SK-N-MC (cell line): ENCODE results near the gene KDM1B.
"Not testable (repeated sequence)": the region's sequence is repeated elsewhere in the genome, so short reads cannot be mapped to it uniquely, and the experiment has no call there.

Source experiments
- DNase-seq: peaks from one replicate; pipeline ENCODE4 v3.0.0-alpha.2; 2011; ENCODE audit warnings: low read depth, low spot score
- H3K27ac ChIP-seq: fragments of 200-600 bp; sonication (generic); 2 replicates; pipeline ENCODE4 v1.5.1; 2016; ENCODE audit warnings: mixed run types
- H3K36me3 ChIP-seq: fragments of 200-600 bp; sonication (generic); 2 replicates; pipeline ENCODE4 v1.6.1; 2017; ENCODE audit warnings: antibody characterized with exemption, low read length, mixed read lengths; ENCODE audit not compliant: insufficient read depth
- H3K4me3 ChIP-seq: fragments of 200-600 bp; sonication (generic); 2 replicates; pipeline ENCODE4 v1.5.1; 2016
- H3K9ac ChIP-seq: fragments of 200-600 bp; sonication (generic); 2 replicates; pipeline ENCODE4 v1.8.0; 2017; ENCODE audit warnings: mixed run types, mixed read lengths; ENCODE audit not compliant: insufficient read length
- H3K9me3 ChIP-seq: fragments of 200-600 bp; sonication (generic); 2 replicates; pipeline ENCODE4 v1.6.1; 2017; ENCODE audit warnings: low read depth, mild to moderate bottlenecking, antibody characterized with exemption, low read length, moderate library complexity, mixed read lengths
- EZH2 ChIP-seq: fragments of 200-600 bp; sonication (generic); IDR thresholded peaks from one replicate; pipeline ENCODE4 v1.6.1; 2017; ENCODE audit warnings: antibody characterized with exemption
- FOXP2 ChIP-seq: optimal IDR thresholded peaks from 2 replicates; pipeline ENCODE3; 2011; ENCODE audit warnings: mild to moderate bottlenecking, moderate library complexity; ENCODE audit not compliant: insufficient read depth; ENCODE audit errors: extremely low read length, control extremely low read depth
- POLR2AphosphoS5 ChIP-seq: IDR thresholded peaks from 2 replicates; pipeline ENCODE4 v1.6.1; 2012; ENCODE audit warnings: mild to moderate bottlenecking, low read depth, low read length, borderline replicate concordance

Gene KDM1B

DNA sequence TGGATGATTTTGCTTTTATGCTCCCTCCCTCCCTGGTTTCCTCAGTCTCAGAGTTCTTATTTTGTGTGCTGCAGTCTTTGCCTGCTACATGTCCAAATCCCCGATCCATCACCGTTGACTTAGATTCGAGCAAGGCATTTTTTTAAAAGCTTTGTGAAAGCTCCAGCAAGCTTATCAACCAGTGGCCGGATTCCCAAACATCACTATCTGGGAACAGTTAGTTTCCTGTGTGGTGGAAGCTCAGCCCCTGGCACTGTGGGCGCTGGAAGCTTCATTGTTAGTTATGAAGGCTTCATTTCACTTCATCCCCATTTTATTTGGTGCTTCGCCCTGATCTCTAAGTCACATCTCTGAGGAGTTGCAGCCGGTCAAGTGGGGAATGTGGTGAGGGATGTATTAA lies 64.4 kb downstream of the KDM1B start:
- no peaks in the 10 kb centered on the region for H3K9me3 ChIP-seq
- no peak overlapping the region for H3K4me3 ChIP-seq
- peak overlapping the region; percentile 70 for H3K27ac ChIP-seq
- no peak for DNase-seq
- TF ChIP-seq POLR2AphosphoS5 (peak; percentile 30; the same call in 1 of the 2 replicates), EZH2 (no peak), FOXP2 (no peak)
- no peak overlapping the region for H3K9ac ChIP-seq
- peaks cover 32% of the 10 kb centered on the region for H3K36me3 ChIP-seq

DNA sequence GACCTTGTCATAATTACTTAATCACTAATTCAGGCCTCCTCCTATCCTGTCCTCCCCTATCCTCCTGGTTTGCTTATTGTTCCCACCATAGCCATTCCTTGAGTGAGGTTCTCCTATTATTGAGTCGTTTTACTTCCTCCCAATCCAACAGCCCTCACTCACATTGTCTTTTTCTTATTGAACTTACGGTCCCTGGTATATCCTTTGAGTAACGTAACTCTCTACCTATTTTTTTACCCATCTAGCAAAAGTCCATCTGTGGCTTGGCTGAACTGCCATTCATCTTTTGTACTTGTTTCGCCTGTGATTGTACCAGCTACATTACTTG lies 66.0 kb downstream of the KDM1B start:
- H3K9me3 ChIP-seq, result no peaks in the 10 kb centered on the region
- TF ChIP-seq EZH2 (no peak), POLR2AphosphoS5 (no peak), FOXP2 (no peak)
- no peak overlapping the region for H3K4me3 ChIP-seq
- H3K27ac ChIP-seq, result peak overlapping the region; percentile 49
- peaks cover 49% of the 10 kb centered on the region for H3K36me3 ChIP-seq
- DNase-seq, result no peak
- H3K9ac ChIP-seq, result no peak overlapping the region

DNA sequence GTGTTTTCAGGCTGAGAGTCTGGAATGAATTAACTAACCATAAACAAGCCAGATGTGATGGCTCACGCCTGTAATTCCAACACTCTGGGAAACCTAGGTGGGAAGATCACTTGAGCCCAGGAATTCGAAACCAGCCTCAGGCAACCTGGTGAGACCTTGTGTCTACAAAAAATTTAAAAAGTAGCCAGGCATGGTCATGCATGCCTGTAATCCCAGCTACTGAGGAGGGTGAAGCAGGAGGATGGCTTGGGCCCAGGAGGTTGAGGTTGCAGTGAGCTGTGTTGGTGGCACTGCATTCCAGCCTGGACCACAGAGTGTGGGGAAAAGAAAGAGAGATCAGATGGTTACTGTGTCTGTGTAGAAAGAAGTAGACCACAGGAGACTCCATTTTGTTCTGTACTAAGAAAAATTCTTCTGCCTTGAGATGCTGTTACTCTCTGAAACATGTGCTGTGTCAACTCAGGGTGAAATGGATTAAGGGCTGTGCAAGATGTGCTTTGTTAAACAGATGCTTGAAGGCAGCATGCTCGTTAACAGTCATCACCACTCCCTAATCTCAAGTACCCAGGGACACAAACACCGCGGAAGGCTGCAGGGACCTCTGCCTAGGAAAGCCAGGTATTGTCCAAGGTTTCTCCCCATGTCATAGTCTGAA lies 71.4 kb downstream of the KDM1B start:
- H3K36me3 ChIP-seq, result peaks cover 80% of the 10 kb centered on the region
- not testable (repeated sequence) for DNase-seq, H3K9ac ChIP-seq, H3K4me3 ChIP-seq, H3K9me3 ChIP-seq
- H3K27ac ChIP-seq, result peak overlapping the region; percentile 53; the same call in 1 of the 2 replicates

DNA sequence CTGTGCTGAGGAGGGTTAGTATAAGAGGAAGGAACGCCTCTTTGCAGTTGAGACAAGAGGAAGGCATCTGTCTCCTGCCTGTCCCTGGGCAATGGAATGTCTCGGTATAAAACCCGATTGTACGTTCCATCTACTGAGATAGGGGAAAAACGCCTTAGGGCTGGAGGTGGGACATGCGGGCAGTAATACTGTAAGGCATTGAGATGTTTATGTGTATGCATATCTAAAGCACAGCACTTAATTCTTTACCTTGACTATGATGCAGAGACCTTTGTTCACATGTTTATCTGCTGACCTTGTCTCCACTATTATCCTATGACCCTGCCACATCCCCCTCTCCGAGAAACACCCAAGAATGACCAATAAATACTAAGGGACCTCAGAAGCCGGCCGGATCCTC lies 71.9 kb downstream of the KDM1B start:
- H3K4me3 ChIP-seq, H3K9me3 ChIP-seq, H3K9ac ChIP-seq, DNase-seq: not testable (repeated sequence)
- H3K36me3 ChIP-seq, result peaks cover 80% of the 10 kb centered on the region
- peak overlapping the region; percentile 64; the same call in 1 of the 2 replicates for H3K27ac ChIP-seq

DNA sequence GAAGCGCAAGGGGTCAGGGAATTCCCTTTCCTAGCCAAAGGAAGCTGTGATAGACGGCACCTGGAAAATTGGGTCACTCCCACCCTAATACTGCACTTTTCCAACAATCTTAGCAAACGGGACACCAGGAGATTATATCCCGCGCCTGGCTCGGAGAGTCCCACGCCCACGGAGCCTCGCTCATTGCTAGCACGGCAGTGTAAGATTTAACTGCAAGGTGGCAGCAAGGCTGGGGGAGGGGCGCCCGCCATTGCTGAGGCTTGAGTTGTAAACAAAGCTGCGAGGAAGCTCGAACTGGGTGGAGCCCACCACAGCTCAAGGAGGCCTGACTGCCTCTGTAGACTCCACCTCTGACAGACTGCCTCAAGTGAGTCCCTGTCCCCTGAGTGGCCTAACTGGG lies 73.4 kb downstream of the KDM1B start:
- not testable (repeated sequence) for H3K4me3 ChIP-seq, H3K9me3 ChIP-seq, H3K9ac ChIP-seq, DNase-seq, H3K27ac ChIP-seq
- peaks cover 77% of the 10 kb centered on the region for H3K36me3 ChIP-seq

DNA sequence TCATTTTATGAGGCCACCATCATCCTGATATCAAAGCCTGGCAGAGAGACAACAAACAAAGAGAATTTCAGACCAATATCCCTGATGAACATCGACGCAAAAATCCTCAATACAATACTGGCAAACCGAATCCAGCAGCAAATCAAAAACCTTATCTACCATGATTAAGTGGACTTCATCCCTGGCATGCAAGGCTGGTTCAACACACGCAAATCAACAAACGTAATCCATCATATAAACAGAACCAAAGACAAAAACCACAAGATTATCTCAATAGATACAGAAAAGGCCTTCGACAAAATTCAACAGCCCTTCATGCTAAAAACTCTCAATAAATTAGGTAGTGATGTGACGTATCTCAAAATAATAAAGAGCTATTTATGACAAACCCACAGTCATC lies 76.6 kb downstream of the KDM1B start:
- not testable (repeated sequence) for H3K27ac ChIP-seq, DNase-seq, H3K9ac ChIP-seq, H3K4me3 ChIP-seq, H3K9me3 ChIP-seq
- peaks cover 74% of the 10 kb centered on the region for H3K36me3 ChIP-seq

DNA sequence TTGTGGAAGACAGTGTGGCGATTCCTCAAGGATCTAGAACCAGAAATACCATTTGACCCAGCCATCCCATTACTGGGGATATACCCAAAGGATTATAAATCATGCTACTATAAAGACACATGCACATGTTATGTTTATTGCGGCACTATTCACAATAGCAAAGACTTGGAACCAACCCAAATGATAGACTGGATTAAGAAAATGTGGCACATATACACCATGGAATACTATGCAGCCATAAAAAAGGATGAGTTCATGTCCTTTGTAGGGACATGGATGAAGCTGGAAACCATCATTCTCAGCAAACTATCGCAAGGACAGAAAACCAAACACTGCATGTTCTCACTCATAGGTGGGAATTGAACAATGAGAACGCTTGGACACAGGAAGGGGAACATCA lies 78.5 kb downstream of the KDM1B start:
- not testable (repeated sequence) for H3K27ac ChIP-seq, H3K9me3 ChIP-seq, H3K9ac ChIP-seq, H3K4me3 ChIP-seq, DNase-seq
- peaks cover 78% of the 10 kb centered on the region for H3K36me3 ChIP-seq

DNA sequence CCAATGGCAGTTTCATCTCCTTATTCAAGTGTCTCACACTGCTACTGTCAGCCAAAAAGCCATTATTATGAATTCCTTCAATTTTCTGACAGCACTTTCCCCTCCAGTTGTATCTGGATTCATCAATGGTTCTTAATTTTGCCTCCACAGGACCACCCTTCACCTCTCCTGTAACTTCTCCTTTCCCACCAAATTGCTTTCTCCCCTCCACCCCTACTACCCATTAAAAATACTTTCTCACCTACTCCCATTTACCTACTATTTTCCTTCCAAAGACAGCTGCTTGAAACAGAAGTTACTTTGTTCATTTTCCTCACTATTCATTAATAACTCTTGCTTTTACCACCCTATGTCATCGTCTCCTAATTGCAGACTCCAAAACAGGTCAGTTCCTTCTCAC lies 79.3 kb downstream of the KDM1B start:
- no peak overlapping the region for H3K4me3 ChIP-seq

DNA sequence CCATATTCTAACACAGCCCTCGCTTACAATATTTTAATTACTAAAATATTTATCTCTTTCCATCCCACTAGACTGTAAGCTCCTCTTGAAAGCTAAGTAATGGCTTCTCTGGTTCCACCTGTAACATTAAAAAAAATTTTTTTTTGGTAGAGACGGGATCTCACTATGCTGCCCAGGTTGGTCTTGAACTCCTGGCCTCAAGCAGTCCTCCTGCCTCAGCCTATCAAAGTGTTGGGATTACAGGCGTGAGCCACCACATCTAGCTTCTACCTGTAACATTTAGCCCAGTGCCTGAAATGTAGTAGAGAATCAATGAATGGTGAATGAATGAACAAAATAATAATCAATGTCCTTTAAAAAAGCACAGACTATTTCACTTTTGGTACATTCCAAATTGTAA lies 80.3 kb downstream of the KDM1B start:
- Histone ChIP-seq H3K27ac (no peak overlapping the region), H3K4me3 (no peak overlapping the region), H3K9me3 (no peaks in the 10 kb centered on the region; the same call in 1 of the 2 replicates), H3K36me3 (peaks cover 86% of the 10 kb centered on the region), H3K9ac (no peak overlapping the region)
- no peak for TF ChIP-seq POLR2AphosphoS5
- no peak for TF ChIP-seq EZH2
- TF ChIP-seq FOXP2, result no peak
- no peak for DNase-seq

More for the DNA sequence above, 79.3 kb downstream of the KDM1B start:
- Histone ChIP-seq H3K36me3 (peaks cover 81% of the 10 kb centered on the region), H3K27ac (no peak overlapping the region), H3K9me3 (no peaks in the 10 kb centered on the region; the same call in 1 of the 2 replicates), H3K9ac (no peak overlapping the region)
- DNase-seq, result no peak
- TF ChIP-seq POLR2AphosphoS5, result no peak
- TF ChIP-seq EZH2, result no peak
- no peak for TF ChIP-seq FOXP2

DNA sequence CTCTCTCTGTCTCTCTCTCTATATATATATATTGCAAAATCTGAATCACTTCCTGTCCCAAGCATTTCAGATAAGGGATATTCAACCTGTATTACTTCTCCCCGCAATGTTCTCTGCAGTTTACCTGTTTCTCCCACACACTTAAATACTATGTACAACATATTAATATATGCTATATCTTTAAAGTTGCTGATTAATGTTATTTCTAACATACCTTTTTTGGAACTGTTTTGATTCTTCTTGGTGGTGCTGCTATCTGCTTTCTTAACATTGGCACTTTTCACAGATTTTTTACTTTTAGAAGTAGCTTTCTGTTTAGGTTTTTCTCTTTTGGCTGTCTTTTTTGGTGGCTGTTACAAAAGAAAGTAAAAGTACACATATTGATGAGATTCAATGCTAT lies 81.9 kb downstream of the KDM1B start:
- no peaks in the 10 kb centered on the region; the same call in 1 of the 2 replicates for H3K9me3 ChIP-seq
- H3K9ac ChIP-seq, result no peak overlapping the region
- H3K4me3 ChIP-seq, result no peak overlapping the region
- H3K27ac ChIP-seq, result no peak overlapping the region
- no peak for TF ChIP-seq POLR2AphosphoS5
- no peak for TF ChIP-seq FOXP2
- TF ChIP-seq EZH2, result no peak
- DNase-seq, result no peak
- peaks cover 89% of the 10 kb centered on the region for H3K36me3 ChIP-seq
